Mucosa of gallbladder (tissue), 1 donor: ENCODE measurements around the gene CNGB1. TPM values are rescaled to one million over a fixed set of nuclear protein-coding genes. Genes with fewer than 3 reads are reported as not detected.
"Not testable (repeated sequence)": the region's sequence is repeated elsewhere in the genome, so short reads cannot be mapped to it uniquely, and the experiment has no call there.

Source experiments
- DNase-seq: peaks from one replicate; pipeline ENCODE4 v3.0.0-alpha.2; 2020; ENCODE audit warnings: low spot score
- total RNA-seq: library from RNA; stranded (reverse); gene quantifications from one replicate; pipeline ENCODE4 v1.2.1, GENCODE V29; 2021
- donor health status: DM: no; HTN: no; CAD: no.

Gene CNGB1
- total RNA-seq, 1 donor from 2014 or later, result 0.29 TPM

DNA sequence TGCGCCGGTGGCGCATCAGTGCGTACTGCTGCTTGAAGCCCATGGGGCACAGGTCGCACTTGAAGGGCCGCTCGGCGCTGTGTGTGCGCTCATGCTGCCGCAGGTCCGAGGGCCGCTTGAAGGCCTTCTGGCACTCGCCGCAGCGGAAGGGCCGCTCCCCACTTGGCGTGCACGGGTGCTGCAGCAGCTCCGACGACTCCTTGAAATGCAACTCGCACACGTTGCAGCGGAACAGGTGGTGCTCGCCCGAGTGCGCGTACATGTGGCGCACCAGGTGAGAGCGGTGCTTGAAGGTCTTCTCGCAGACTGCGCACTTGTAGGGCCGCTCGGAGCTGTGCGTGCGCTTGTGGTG is 26.2 kb upstream of the CNGB1 start:
- DNase-seq, result no peak

DNA sequence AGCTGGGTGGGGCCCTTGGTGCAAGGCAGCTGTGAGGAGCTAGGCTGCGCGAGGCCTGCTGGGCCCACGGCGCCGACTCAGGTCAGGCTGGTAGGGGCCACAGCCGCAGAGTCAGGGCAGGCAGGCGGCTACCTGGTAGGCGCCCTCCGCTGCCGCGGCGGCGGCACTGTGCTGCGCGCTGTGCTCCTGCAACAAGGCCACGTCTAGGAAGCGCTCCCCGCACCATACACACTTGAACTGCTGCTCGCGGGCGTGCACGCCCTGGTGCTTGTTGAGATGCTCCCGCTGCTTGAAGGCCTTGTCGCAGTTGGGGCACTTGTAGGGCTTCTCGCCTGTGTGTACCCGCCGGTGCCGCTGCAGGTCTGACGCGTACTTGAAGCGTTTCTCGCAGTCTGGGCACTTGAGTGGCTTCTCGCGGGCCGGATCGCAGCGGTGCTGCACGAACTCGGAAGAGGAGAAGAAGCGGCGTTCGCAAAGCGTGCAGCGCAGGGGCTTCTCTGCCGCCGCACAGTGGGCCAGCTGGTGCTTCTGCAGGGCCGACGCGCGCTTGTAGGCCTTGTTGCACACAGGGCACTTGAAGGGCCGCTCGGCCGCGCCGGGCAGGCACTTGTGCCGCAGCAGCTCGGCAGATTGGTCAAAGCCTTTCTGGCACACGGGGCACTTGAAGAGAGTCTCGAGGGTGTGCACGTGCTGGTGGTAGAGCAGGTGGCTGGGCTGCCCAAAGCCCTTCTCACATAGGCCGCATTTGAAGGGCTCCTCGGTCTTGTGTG is 25.7 kb upstream of the CNGB1 start:
- DNase-seq, result no peak

DNA sequence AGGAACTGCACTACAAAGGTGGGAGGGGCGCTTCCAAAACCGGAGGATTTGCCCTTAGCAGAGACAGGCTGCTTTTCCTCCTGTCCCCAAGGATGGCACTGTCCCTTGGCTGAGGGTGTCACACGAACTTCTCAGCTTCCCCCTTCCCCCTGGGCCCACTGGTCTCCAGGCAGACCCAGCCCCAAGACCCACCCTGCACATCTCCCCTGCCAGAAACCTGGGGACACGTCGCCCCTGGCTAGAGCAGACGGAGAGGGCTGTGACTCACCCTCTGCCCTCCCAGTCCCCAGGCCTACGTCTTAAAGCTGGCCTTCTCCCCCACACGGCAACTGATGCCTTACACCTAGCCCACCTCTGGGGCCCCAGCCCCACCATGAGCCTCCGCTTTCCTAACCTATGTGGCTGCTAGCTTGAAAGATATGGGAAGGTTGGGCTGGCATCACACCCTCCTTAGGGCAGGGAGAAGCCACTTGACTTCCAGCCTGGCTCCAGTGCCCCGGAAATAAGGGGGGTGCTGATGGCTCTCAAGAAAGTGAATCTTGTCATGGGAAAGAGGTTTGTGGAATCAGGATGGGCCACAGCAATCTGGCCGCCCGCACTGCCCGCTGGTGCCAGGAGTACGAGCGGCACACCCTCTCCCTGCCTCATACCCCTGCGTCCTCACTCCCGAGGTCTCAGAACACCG is 24.9 kb upstream of the CNGB1 start:
- DNase-seq, result no peak

DNA sequence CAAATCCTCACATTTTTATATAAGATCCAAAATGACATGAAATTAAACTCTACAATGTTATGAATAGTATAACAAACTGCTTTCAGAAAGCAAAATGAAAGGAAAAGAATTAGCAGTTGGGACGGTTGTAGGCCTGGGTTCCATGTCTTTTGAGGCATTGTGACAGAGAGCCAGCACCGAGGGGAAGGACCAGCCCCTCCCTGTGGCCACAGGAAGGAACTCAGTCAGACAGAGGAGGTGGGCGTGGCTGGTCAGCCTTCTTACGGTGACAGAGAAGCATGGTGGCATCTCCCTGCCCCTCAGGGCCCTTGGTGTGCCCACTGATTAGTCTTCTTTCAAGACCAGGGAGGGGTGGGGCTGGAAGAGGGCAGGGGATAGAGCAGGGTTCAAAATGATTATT is 23.9 kb upstream of the CNGB1 start:
- peak; percentile 41 for DNase-seq

DNA sequence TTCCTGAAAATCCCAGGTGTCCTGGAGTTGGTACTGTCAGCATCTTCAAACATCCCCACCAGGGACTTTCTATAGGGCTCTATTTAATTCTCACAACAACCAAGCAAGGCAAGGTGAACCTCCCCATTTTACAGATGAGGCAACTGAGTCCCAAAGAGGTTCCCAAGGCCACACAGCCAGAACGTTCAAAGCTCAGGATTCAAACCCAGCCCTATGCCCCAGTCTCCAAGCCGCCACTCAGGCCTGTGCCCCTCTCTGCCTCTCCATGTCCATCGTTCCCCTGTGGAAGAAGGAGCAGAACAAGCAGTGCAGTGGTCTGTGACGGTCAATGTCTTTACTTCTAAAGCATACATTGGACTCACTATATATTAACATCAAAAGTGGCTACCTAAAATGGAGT is 23.4 kb upstream of the CNGB1 start:
- DNase-seq, result no peak

DNA sequence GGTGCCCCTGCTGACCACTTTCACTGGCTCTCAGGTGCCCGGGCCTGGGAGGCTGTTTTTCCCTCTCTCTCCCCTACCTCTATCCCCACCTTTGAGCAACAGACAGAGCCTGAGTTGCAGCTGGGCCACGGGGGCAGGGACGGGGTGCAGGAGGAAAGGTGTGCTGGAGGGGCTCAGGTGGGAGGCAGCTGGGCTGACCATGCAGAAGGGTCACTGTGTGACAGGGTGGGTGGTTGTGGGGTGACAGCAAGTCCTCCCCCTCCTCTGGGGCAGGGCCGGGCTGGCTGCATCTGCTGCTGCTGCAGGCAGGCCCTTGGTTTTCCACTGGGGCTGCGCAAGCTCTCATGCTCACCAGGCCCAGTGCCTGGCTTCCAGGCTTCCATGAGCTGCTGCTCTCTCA is 23.0 kb upstream of the CNGB1 start:
- no peak for DNase-seq

DNA sequence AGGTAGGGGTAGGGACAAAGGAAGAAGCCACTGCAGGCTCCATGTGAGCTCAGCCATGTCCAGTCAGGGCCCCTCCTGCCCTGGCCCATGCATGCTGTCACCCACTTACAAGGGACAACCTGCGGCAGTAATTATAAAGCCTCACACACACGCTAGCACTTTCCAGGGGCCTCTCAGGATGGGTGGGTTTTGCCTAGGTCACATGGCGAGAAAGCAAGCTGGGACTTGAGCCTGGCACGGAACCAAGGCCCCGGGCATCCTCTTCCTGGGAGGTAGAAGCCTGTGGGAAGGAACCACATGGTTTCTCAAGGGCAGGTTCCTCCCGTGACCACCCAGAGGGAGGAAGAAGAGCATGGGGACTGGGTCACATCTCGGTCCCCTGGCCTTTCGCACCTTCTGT is 22.5 kb upstream of the CNGB1 start:
- DNase-seq, result no peak

DNA sequence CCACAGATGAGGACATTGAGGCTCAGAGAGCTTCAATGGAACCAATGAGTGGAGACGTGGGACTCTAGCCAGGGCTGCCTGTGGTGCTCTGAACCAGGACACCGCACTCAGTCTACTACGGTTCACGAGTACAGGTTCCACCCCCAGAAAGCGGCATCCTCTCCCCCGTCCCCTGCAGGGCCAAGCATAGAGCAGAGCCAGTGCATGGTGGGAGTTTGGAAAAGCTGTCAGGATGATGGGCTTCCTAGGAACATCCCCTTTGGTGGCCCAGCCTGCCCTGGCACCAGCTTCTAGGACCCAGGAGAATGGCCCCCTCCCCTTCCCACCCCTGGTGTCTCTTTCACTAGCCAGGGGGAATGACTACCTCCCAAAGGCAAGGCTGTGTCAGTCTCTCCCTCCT is 21.2 kb upstream of the CNGB1 start:
- DNase-seq, result no peak

DNA sequence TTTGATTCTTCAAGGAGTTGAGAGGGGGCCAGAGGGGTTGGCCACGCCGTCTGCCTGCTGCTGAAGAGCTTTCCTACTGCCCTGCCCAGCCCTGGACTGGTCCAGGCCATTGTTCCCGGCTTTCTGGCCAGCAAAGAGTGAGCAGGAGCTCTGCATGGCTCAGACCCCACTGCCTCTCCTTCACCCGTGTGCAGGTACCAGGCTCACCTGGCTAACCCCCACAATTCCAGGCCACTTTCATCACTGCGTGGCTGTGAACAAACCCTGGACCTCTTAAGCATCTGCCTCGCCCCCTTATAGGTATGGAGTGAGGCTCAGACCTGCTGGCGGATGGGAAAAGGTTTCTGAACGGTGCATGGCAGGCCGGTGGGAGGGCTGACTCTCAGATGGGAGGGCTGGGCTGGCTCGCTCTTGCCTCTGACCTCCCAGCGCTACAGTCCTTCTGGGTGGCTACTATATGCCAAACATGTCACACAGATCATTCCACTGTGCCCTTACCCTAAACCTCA is 20.7 kb upstream of the CNGB1 start:
- no peak for DNase-seq

DNA sequence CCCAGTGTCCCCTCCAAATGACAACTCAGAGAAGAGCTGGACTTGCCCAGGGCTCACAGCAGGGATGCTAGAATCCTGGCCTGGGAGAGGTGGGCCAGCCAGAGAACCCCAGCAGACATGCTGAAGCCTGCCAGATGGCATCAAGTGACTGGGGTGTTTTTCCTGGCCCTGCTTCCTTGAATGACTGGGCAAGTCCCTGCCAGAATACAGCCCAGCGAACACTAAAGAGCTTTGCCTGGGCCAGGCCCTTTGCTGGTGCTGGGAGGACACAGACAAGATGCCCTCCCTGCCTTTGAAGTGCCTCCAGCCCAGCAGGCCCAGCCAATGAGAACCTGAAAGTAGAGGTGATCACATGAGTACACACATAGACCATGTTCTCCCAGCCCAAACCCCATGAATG is 18.0 kb upstream of the CNGB1 start:
- no peak for DNase-seq

DNA sequence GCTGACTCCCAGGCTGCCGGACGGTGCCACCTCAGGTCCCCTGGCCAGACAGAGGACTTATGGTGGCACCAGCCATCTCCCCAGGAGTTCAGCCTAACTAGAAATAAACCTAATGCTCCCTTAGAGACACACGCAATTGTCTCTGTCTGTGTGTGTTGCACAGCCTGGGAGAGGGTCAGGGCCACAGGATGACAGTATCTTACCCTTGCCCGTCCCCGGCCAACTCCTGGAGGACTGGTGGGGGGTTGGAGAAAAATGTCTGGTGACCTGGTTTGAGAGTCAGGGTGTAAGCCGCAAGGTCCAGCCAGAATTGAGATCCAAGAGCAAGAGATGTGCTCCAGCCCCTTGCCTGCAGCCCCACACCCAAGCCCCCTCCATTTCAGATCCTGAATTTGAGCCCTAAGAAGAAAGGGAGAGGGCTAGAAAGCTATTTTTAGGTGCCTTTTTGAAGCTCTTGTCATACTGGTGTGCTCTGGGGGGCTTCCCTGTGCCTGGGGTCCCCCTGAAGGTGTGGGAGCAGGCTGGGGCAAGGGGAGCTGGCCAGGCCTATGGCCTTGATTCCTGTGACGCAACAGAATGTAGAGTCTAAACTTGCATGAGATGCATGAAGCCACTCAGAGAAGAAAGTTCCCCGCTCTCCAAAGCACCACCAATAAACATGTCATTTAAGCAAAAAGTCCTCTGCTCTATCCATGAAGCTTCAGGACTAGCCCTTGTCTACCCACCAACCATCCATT is 16.7 kb upstream of the CNGB1 start:
- DNase-seq, result no peak

DNA sequence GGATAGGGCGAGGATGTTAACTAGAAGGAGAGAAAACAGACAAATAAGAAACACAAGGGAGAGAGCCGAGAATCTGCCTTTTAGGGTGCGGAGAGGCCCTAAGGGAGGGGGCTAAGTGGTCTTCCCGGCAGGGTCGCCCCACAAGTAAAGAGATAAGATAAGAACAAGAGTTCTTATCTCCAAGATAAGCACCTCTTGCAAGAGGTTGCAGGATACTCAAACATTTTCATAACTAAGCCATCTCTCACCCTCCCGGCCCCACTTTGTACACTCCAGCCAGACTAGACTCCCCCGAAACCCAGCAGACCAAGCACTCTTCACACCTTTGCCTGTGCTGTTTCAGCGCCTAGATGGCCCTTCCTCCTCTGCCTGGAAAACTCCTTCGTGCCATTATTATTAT is 15.3 kb upstream of the CNGB1 start:
- no peak for DNase-seq

DNA sequence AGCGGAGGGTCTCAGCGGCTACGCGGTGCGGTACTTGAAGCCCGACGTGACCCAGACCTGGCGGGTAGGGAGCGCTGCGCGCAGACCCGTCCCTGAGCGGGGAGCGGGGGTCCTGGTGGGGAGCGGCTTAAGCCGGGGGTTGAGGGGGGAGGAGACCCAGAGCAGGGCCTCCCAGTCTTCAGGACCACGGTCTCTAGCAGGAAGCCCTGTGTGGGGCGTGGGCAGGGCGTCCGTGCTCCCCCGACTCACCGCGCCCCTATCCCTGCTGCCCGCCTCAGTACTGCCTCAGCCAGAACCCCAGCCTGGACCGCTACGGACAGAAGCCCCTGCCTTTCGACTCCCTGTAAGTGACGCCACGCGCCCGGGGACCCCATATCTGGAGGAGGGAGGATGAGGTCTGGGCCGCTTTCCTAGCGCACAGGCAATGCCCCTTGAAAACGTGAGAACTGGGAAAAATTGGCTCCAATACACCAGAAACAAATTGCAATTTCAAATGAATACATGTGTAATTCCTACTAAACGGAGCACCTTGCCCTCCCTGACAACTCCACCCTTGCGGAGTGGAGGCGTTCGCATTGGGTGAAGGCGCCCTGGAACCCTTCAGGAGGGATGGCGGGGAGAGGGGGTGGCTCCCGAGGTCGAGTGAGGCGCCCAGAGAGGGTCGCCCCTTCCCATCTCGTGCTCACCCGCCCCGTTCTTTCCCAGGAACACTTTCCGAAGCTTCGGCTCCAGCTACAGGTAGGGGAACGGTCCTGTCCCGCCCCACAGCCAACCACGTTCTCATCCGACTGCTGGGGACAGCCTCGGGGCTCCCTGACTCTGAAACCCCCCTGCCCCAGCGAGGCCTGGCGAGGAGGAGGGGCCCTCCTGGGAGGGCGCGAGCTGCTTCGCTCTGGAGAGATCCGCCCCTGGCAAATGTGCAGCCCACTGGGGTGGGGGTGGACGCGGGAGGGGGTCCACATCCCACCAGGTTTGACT is 14.6 kb upstream of the CNGB1 start:
- no peak for DNase-seq

DNA sequence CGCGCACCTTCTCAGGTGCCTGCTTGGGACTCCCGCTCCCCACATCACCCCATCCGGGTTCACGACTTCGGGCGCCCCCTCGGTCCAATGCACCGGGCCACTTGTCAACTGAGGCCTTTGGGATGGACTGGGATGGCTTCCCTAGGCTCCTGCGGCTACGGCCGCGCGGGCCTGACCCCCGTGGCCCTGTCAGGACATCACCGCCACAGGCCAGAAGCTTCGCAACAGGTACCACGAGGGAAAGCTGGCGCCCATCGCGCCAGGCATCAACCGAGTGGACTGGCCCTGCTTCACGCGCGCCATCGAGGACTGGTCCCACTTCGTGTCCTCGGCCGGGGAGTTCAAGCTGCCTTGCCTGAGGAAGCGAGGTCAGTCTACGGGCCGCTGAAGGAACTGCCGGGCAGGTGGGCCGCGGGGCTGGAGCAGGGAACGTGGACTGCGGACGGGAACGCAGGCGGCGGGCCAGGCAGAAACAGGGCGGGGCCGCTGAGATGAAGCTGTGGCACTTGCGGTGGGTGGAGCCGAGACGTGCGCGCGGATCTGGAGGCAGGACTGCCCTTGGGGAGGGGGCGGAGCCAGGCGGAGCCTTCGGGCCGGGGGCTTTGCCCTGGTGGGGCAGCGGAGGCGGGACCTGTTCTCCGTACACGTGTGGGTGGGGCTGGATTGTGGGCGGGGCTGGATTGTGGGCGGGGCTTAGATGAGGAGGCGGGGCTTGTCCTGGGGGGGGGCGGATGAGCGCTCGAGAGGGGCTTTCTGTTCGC is 13.7 kb upstream of the CNGB1 start:
- DNase-seq, result peak; percentile 81

DNA sequence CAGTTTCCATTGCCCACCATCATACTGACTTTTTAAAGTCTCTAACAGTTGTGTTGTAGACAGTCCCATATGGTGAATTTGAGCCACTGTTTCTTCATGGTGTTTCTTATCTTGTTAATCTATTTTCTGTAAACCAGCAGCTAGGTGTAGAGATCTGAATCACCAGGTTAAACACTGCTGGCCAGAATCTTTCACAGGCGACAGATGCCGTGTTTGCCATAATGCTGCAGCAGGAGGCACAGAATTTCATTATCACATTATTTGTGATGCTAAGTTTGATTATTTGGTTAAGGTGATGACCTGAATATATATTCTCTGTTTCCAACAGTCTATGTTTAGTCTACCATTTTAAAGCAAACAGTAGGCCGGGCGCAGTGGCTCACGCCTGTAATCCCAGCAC is 11.5 kb upstream of the CNGB1 start:
- DNase-seq, result no peak

DNA sequence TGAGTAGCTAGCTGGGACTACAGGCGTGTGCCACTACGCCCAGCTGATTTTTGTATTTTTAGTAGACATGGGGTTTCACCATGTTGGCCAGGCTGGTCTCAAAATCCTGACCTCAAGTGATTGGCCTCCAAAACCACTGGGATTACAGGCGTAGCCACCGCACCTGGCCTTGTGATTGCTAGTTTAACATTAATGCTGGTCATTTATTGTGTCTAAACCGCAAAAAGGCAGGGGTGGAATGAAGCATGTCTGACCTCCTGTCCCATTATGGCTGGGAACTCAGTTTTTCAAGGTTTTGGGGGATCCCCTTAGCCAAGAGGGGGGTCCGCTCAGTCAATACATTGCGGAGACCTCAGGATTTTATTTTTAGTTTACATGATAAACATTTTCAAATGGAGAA is 10.7 kb upstream of the CNGB1 start:
- no peak for DNase-seq

DNA sequence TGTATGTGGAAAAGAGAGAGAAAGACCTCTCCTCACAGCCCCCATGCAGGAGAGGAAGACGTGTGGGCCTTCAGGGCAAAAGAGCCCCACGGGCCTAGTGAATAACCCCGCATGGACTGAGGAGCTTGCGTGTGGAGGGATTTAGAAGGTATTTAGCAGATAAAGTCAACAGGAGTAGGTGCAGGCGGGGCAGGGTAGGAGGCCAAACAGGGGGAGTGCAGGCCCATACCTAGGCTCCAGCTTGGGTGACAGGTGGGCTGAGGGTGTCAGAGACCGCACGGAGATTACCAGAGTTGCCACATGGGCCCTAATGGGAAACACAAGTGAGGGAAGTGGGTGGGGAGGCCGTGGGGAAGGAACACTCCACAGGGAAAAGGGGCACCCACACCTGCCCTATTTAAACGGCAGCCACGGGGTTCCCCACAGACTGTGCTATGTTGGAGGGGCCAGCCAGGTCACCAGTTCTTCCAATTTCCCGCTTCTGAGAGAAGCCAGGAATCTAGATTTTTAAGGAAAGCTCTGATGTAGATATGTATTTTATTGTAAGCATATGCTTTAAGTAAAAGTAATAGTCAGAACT is 8.2 kb upstream of the CNGB1 start:
- DNase-seq, result no peak

DNA sequence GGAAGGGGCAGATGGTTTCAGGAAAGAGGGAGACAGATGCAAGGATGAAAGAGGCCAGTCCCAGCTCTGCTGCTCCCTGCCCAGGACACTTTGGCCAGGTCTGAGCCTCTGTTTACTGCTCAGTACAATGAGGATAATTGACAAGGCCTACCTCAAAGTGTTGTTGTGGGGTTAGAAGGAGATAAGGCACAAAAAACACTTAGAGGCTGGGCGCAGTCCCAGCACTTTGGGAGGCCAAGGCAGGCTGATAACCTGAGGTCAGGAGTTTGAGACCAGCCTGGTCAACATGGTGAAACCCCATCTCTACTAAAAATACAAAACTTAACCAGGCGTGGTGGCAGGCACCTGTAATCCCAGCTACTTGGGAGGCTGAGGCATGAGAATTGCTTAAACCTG is 7.1 kb upstream of the CNGB1 start:
- not testable (repeated sequence) for DNase-seq

DNA sequence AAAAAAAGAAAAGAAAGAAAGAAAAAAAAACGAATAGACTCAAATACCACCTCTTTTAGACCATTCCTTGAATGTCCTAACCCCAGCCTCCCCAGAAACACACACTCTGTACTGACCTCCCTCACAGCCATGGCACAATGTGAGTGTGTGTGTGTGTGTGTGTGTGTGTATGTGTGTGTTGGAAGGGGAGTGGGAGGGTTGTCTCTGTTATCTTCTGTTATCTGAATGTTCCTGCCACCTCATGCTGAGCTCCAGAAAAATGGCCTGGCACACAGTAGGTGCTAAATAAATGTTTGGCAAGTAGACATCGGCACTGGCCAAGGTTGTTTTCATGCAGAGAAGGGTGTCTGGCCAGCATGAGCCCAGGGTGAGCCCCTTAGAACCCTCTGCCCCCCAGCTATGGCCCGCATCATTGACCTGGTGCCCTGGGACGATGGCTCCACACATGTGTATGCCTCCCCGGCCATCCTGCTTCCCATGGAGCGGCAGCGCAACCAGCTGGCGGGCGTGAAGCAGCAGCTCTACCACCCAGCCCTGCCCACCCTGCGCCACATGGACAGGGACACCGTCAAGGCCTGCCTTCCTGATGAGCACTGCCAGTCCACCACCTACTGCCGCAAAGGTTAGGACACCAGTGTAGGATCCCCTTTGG is 6.6 kb upstream of the CNGB1 start:
- DNase-seq, result no peak

DNA sequence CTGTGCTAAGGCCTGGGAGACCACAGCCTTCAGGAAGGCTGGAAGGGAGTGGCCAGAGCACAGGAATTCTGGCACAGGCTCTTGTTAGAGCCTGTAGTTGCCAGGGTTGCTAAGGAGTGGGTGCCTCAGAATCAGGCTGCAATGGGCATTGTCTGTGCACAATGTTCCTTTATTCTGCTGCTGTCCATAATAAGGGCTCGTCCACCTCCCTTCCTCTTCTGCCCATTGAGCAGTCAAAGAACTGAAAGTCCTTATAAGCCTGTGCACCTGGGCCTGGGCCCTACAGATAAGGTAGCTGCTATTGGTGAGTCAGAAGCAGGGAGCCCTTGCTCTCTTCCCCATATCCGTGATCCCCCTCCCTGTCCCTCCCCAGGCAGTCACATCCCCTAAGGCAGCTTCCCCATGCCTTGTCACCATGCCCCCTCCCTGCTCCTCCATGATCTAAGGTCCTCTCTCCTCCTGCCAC is 5.4 kb upstream of the CNGB1 start:
- no peak for DNase-seq
